ENCODE data around the gene ANKZF1.

DNA sequence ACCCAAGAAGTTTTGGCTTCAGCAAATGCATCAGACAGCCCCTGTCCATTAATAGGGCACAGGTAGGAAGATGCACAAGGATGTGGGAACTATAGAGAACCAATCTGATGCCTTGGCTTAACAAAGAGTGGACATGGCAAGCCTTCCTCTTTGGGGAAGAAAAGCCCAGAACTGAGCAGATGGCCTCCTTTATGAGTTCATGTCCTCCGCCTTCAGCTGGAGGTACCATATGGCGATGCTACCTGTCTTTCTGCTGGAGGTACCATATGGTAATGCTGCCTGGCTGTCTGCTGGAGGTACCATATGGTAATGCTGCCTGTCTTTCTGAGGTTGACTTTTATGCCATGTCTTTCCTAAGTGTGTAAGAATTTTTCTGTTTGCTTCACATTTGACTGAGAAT is 45.5 kb upstream of the ANKZF1 start:
- no peak for TF ChIP-seq EZH2phosphoT487 (IDR thresholded peaks at IDR 0.05; ENCODE audit: insufficient read depth, low read depth)
- no peak for TF ChIP-seq EZH2 (IDR thresholded peaks at IDR 0.05; ENCODE audit: insufficient read depth, poor library complexity, severe bottlenecking)
